NB4 (cell line): ENCODE measurements around the gene TBCC.

ENCODE experiments used
- CTCF ChIP-seq: IDR thresholded peaks from one replicate; pipeline ENCODE4 v1.5.1; 2012; ENCODE audit warnings: low read depth, low read length
- POLR2A ChIP-seq: IDR thresholded peaks from 2 replicates; pipeline ENCODE4 v1.6.1; 2011; ENCODE audit warnings: mild to moderate bottlenecking; ENCODE audit not compliant: insufficient read length; ENCODE audit errors: extremely low read depth

DNA sequence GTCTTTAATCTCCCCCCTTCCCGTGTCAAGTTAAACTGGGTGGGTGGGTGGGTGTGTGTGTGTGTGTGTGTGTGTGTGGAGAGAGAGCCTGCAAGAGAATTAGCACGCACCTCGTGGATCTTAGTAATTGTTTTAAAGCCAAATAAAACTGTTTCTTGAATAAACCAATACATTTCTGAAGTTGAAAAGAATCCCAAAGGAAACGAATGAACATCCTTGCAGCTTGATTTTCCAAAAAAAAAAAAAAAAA lies 35.6 kb upstream of the TBCC start:
- TF ChIP-seq CTCF = no peak
- TF ChIP-seq POLR2A = no peak
